ENCODE data around the gene DCC.
"Not testable (repeated sequence)": the region's sequence is repeated elsewhere in the genome, so short reads cannot be mapped to it uniquely, and the experiment has no call there.

GRCh38 chr18:52366851-52367250 is 26.9 kb downstream of the DCC start:
- not testable (repeated sequence) for TF ChIP-seq EZH2 (IDR thresholded peaks at IDR 0.05); POLR2AphosphoS5 (IDR thresholded peaks at IDR 0.05; ENCODE audit: borderline replicate concordance, low read depth, low read length)

Measured in SK-N-MC (cell line).